Measurements from ENCODE around the gene HMGXB4.
"Not testable (repeated sequence)": the region's sequence is repeated elsewhere in the genome, so short reads cannot be mapped to it uniquely, and the experiment has no call there.

HMGXB4 gene

GRCh38 chr22:35257321-35258190, at the start of gene HMGXB4:
TSS of gene HMGXB4 (plus strand) at chr22:35257493. CDS start at chr22:35262391, 4,898 bp downstream.
- peak; percentile 71 to 78 (median 74) for DNase-seq (ENCODE audit: low read depth in 2 of 3, low spot score in 2 of 3)

DNA sequence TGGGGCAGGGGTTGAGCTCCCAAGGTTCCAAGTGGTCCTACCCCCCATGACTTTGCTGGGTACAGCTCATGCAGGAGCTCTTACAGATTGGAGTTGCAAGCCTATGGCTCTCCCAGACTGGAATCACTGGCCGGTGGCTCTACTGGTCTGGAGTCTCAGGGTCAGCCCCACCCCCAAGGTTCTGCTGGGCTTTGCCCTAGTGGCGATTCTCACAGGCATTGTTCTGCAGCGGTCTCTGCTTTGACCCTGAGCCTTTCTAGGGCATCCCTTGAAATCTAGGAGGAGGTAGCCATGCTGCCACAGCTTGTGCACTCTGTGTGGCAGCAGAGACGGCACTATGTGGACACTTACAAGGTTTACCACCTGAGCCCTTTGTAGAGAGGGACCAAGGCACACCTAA, 49.3 kb upstream of the HMGXB4 start:
- no peak for DNase-seq (ENCODE audit: low read depth in 2 of 3, low spot score in 2 of 3)

- DNase-seq (ENCODE audit: low read depth in 2 of 3, low spot score in 2 of 3), result no peak
Measured at GRCh38 chr22:35209203-35209602, 48.1 kb upstream of the HMGXB4 start.

DNA sequence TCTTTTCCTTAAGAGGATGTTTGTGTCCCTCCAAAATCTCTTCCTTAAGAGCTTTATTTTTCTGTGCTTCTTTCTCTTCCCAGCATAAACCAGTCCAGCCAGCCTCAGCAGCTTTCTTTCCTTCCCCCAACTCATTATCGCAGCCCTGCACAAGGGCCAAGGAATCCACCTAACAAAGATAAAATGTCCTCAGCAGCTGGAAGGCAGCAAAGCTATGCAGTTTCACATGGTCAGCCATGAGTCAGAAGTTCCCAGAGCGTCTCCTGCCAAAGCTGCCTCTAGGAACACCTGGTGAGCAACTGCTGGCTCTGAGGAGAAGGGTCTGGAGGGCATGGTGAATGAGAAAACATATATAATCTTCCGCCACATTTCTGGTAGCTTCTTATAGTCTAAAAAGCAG, 45.3 kb upstream of the HMGXB4 start:
- DNase-seq (ENCODE audit: low read depth in 2 of 3, low spot score in 2 of 3), result no peak

DNA sequence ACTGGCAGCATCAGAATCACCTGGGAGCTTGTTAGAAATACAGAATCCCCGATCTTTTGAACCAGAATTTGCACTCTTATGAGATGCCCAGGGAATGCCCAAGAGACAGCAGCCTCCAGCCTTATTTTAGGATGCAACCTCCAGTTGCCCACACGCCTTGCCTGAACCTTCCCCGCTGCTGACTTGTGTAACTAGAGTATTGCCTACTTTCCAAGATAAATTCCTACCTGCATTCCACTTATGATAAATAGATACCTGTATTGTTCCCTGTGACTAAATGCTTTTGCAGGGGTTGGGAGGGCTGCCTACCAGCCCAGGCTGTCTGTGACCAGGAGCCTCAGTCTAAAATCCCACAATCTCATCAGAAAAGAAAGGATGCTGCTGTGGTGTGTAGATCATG, 44.3 kb upstream of the HMGXB4 start:
- no peak for DNase-seq (ENCODE audit: low read depth in 2 of 3, low spot score in 2 of 3)

GRCh38 chr22:35214968-35215367, 42.3 kb upstream of the HMGXB4 start:
- DNase-seq (ENCODE audit: low read depth in 2 of 3, low spot score in 2 of 3), result no peak

DNA sequence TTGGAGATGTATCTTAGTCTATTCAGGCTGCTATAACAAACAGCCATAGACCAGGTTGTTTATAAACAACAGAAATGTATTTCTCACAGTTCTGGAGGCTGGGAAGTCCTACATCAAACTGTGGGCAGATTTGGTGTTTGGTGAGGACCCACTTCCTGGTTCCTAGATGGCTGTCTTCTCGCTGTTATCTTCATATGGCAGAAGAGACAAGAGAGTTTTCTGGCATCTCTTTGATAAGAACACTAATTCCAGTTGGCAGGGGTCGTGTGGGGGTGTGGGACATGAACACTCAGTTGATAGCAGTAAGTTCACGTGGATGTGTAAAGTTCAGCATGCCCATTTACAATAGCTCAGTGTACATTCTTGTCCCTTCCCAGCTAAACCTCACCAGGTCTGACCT, 41.3 kb upstream of the HMGXB4 start:
- no peak for DNase-seq (ENCODE audit: low read depth in 2 of 3, low spot score in 2 of 3)

- no peak for DNase-seq (ENCODE audit: low read depth in 2 of 3, low spot score in 2 of 3)
Measured at GRCh38 chr22:35217527-35217926, 39.8 kb upstream of the HMGXB4 start.

- DNase-seq (ENCODE audit: low read depth in 2 of 3, low spot score in 2 of 3), result no peak
Measured at GRCh38 chr22:35218079-35218478, 39.2 kb upstream of the HMGXB4 start.

DNA sequence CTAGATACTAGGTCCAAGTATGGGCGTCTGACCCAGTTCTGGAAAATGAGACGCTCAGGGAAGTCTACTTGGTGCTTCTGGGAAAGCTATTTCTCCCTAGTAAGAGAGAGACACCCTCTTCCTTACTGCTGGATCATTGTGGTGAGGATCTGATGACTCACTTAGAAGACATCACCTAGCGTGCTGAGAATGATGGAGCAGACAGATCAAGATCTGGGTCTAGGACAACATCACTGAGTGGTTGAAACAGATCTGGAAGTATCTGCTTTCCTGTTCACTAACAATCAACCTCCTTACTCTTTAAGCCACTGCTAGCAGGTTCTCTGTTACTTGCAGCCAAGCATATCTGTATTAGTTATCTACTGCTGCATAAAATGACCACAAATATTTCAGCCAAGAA, 38.3 kb upstream of the HMGXB4 start:
- DNase-seq (ENCODE audit: low read depth in 2 of 3, low spot score in 2 of 3), result no peak

GRCh38 chr22:35220221-35220620, 37.1 kb upstream of the HMGXB4 start:
- DNase-seq (ENCODE audit: low read depth in 2 of 3, low spot score in 2 of 3), result no peak

GRCh38 chr22:35225010-35225409, 32.3 kb upstream of the HMGXB4 start:
- DNase-seq (ENCODE audit: low read depth in 2 of 3, low spot score in 2 of 3), result no peak

DNA sequence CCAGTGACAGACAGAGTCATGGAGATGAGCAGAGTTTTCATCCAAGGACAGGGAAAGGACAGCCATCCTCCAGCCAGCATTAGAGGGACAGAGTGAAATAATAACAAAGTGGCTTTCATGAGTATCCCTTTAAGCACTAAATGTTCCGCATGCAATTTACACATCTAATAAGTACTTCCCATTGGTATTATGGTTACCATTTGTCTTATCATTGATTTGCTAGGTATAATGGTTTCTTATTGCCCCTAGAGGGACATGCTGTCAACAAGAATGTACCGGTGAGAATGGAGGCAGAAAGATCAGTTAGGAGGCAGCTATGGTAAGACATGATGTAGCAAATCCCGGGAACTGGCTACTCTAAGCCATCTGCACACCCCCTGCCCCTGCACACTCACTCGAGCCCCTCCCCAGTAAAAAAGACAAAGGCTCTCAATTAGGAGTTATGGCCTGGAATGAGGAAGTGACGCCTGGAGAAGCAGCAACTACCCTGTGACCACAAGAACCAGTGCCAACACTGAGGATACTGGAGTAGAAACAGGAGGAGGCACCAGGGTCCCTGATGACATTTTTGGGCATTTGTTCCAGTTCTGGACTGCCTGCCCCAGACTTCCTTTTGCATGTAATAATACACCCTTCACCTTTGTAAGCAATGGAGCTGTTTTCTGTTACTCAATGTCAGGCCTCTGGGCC, 30.2 kb upstream of the HMGXB4 start:
- no peak for DNase-seq (ENCODE audit: low read depth in 2 of 3, low spot score in 2 of 3)

GRCh38 chr22:35229865-35230264, 27.4 kb upstream of the HMGXB4 start:
- no peak for DNase-seq (ENCODE audit: low read depth in 2 of 3, low spot score in 2 of 3)

- no peak for DNase-seq (ENCODE audit: low read depth in 2 of 3, low spot score in 2 of 3)
Measured at GRCh38 chr22:35230417-35230816, 26.9 kb upstream of the HMGXB4 start.

DNA sequence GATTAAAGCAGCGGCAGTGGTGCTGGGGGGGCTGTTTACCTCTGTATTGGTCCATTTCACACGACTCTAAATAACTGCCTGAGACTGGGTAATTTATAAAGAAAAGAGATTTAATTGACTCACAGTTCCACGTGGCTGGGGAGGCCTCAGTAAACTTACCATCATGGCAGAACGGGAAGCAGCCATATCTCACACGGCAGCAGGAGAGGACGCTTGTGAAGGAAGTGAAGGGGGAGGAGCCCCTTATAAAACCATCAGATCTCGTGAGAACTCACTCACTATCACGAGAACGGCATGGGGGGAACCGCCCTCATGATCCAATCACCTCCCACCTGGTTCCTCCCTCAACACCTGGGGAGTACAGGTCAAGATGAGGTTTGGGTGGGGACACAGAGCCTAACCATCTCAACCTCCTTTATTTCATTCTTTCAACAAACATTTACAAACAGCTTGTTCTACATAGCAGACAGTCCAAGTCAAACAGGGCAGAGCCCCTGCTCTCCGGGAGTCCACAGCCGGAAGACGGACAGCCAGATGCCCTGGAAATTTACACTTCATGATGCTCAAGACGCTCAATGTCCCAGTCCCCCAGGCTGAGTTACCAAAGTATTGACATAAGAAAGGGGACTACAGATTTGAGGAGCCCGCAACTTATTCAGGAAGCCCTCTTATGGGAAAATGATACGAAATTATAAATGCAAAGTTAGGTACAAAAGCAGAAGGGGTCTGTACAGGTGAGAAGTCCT, 26.3 kb upstream of the HMGXB4 start:
- DNase-seq (ENCODE audit: low read depth in 2 of 3, low spot score in 2 of 3), result no peak

GRCh38 chr22:35231585-35232084, 25.7 kb upstream of the HMGXB4 start:
- peak; percentile 31 to 54 (median 32) for DNase-seq (ENCODE audit: low read depth in 2 of 3, low spot score in 2 of 3)

- not testable (repeated sequence) for DNase-seq (ENCODE audit: low read depth in 2 of 3, low spot score in 2 of 3)
Measured at GRCh38 chr22:35238749-35239148, 18.5 kb upstream of the HMGXB4 start.

DNA sequence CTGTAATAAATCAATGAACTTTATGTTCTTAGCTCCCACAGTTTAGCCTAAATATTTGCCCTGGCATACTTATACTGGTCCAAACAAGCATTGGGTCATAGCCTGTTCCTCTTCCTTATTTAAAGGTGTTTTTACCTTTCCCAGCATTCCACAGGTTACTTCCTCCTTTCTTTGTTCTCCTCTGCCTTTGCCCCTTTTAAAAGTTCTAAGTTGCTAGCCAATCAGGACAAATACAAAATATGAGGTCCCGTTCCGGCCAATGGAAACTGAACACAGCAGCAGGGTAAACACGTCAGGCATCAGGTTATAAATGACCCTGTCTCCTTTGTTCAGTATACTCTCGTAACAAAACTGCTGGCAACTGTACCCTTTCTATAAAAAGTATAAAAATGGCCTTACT, 12.8 kb upstream of the HMGXB4 start:
- DNase-seq (ENCODE audit: low read depth in 2 of 3, low spot score in 2 of 3), result not testable (repeated sequence)

DNA sequence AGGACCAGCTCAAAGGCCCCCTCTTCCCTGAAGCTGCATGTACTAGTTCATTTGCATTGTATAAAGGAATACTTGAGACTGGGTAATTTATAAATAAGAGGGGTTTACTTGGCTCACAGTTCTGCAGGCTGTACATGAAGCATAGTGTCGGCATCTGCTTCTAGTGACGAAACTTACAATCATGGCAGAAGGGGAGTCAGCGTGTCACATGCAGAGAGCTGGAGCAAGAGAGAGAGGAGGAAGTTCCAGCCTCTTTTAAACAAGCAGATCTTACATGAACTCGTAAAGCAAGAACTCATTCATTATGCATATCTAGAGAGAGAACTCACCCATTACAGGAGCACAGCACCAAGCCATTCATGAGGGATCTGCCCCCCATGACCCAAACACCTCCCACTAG, 7.1 kb upstream of the HMGXB4 start:
- DNase-seq (ENCODE audit: low read depth in 2 of 3, low spot score in 2 of 3), result no peak

GRCh38 chr22:35253946-35254345, 3.3 kb upstream of the HMGXB4 start:
- DNase-seq (ENCODE audit: low read depth in 2 of 3, low spot score in 2 of 3), result no peak

GRCh38 chr22:35257002-35257320, 332 bp upstream of the HMGXB4 start:
- no peak for DNase-seq (ENCODE audit: low read depth in 2 of 3, low spot score in 2 of 3)
